B cell (primary cell): ENCODE results near the gene AGGF1. TPM values are rescaled to one million over a fixed set of nuclear protein-coding genes. Genes with fewer than 3 reads are reported as not detected.

ENCODE experiments used
- ATAC-seq: fragments of 200-7000 bp; cut with Tn5 transposase; one replicate; pipeline ENCODE4 v1.10.0; 2021; ENCODE audit warnings: low read depth, mild to moderate bottlenecking, moderate number of reproducible peaks, moderate library complexity
- CTCF ChIA-PET: fragments of 350-600 bp; sonication (Branson Sonifier 250); formaldehyde crosslinking; loops from one replicate; lab custom pipeline; 2021; ENCODE audit warnings: antibody characterized with exemption, inconsistent platforms; lab: Charles Lee
- POLR2A ChIA-PET: fragments of 350-600 bp; sonication (Branson Sonifier 250); formaldehyde crosslinking; loops from one replicate; lab custom pipeline; 2021; ENCODE audit warnings: antibody characterized with exemption; lab: Charles Lee
- DNase-seq: peaks from one replicate; pipeline ENCODE4 v3.0.0; 2013
- H2AFZ ChIP-seq: 2 replicates; pipeline ENCODE4 v1.6.1; 2012; ENCODE audit warnings: mild to moderate bottlenecking, low read depth, low read length; ENCODE audit not compliant: insufficient read depth, poor library complexity, severe bottlenecking
- H3K27ac ChIP-seq, 2 donors: 1 replicate in 1 of 2; 2 replicates in 1 of 2; pipeline ENCODE4 v1.5.1; 2012 to 2013; ENCODE audit warnings: low read length in 2 of 2, mild to moderate bottlenecking in 2 of 2, moderate library complexity in 1 of 2
- H3K27me3 ChIP-seq, 4 experiments: fragments of 200-600 bp in 1 of 4; sonication (generic) in 1 of 4; replicated peaks in 1 of 4; 1 replicate in 2 of 4; 2 replicates in 2 of 4; pipeline versions ENCODE4 v1.6.1 to v1.7.0; 2013 to 2016; ENCODE audit warnings: low read length in 3 of 4, mild to moderate bottlenecking in 2 of 4, mixed read lengths in 1 of 4, moderate library complexity in 1 of 4; ENCODE audit not compliant: insufficient read depth in 4 of 4, control insufficient read depth in 3 of 4; ENCODE audit errors: control extremely low read depth in 1 of 4
- H3K36me3 ChIP-seq, 2 experiments: replicated peaks in 1 of 2; 1 replicate in 1 of 2; 2 replicates in 1 of 2; pipeline versions ENCODE4 v1.6.1 to v1.7.1; 2013; ENCODE audit warnings: low read length in 1 of 2; ENCODE audit not compliant: insufficient read depth in 2 of 2, control insufficient read depth in 1 of 2; ENCODE audit errors: control extremely low read depth in 1 of 2, extremely low read depth in 1 of 2
- H3K4me1 ChIP-seq, 2 donors: fragments of 200-600 bp in 1 of 2; sonication (generic) in 1 of 2; 1 replicate in 1 of 2; 2 replicates in 1 of 2; pipeline versions ENCODE4 v1.5.1 to v1.6.1; 2013 to 2017; ENCODE audit warnings: low read length in 2 of 2; ENCODE audit not compliant: control insufficient read depth in 2 of 2, insufficient read depth in 2 of 2
- H3K4me2 ChIP-seq: replicated peaks from 2 replicates; pipeline ENCODE3; 2012; ENCODE audit warnings: mild to moderate bottlenecking, low read depth, low read length; ENCODE audit not compliant: poor library complexity, severe bottlenecking
- H3K4me3 ChIP-seq, 5 experiments: fragments of 200-600 bp in 1 of 5; sonication (generic) in 1 of 5; 1 replicate in 3 of 5; 2 replicates in 2 of 5; pipeline versions ENCODE4 v1.5.1 to v1.7.0; 2011 to 2016; ENCODE audit warnings: low read length in 4 of 5, mild to moderate bottlenecking in 4 of 5, low read depth in 2 of 5, control low read depth in 1 of 5, moderate library complexity in 1 of 5; ENCODE audit not compliant: insufficient read depth in 1 of 5; ENCODE audit errors: control extremely low read depth in 1 of 5, extremely low read depth in 1 of 5
- H3K79me2 ChIP-seq: fragments of 200-600 bp; sonication (generic); one replicate; pipeline ENCODE4 v1.6.0; 2016; ENCODE audit warnings: low read length; ENCODE audit not compliant: control insufficient read depth, insufficient read depth
- H3K9ac ChIP-seq: fragments of 200-600 bp; sonication (generic); 2 replicates; pipeline ENCODE4 v1.6.1; 2017; ENCODE audit warnings: mild to moderate bottlenecking, low read length, moderate library complexity
- H3K9me3 ChIP-seq, 3 donors: one replicate each; pipeline versions ENCODE4 v1.6.1 to v1.7.1; 2013; ENCODE audit warnings: low read length in 2 of 3; ENCODE audit not compliant: control insufficient read depth in 2 of 3, insufficient read depth in 1 of 3; ENCODE audit errors: control extremely low read depth in 1 of 3
- H4K20me1 ChIP-seq: 2 replicates; pipeline ENCODE4 v1.6.0; 2012; ENCODE audit warnings: mild to moderate bottlenecking, low read length; ENCODE audit not compliant: insufficient read depth, control insufficient read depth, poor library complexity, severe bottlenecking
- H3K27ac Mint-ChIP-seq: one replicate; pipeline ENCODE4 v1.8.0; 2021; ENCODE audit warnings: mixed read lengths
- H3K27me3 Mint-ChIP-seq: one replicate; pipeline ENCODE4 v1.8.0; 2021; ENCODE audit warnings: mixed read lengths
- H3K4me1 Mint-ChIP-seq: one replicate; pipeline ENCODE4 v1.8.0; 2021; ENCODE audit warnings: mixed read lengths
- H3K4me3 Mint-ChIP-seq: one replicate; pipeline ENCODE4 v1.8.0; 2021; ENCODE audit warnings: mixed read lengths
- H3K9me3 Mint-ChIP-seq: one replicate; pipeline ENCODE4 v1.8.0; 2022; ENCODE audit warnings: mixed read lengths; ENCODE audit not compliant: insufficient read depth
- CTCF ChIP-seq: fragments of 200-600 bp; IDR thresholded peaks from one replicate; pipeline ENCODE4 v1.8.0; 2022; ENCODE audit warnings: antibody characterized with exemption, mild to moderate bottlenecking
- EZH2 ChIP-seq: IDR thresholded peaks from 2 replicates; pipeline ENCODE4 v1.6.1; 2012; ENCODE audit warnings: borderline replicate concordance, low read depth, mild to moderate bottlenecking, moderate library complexity, low read length; ENCODE audit not compliant: insufficient read depth, poor library complexity, severe bottlenecking
- WGBS: methylation state at CpG from one replicate; pipeline ENCODE4 v1.1.5; 2013; ENCODE audit warnings: missing lambda C conversion rate; ENCODE audit not compliant: insufficient coverage; 5-methylcytosine and 5-hydroxymethylcytosine counted together
- intact Hi-C: fragments of 100-400 bp; cut with micrococcal nuclease; formaldehyde crosslinking; loops from one replicate; pipeline ENCODE4 v1.10.0; 2022
- polyA plus RNA-seq: library from polyadenylated mRNA; depleted of rRNA; stranded (reverse); fragments of >200 nt; gene quantifications from 2 replicates; pipeline ENCODE4 v1.2.3, GENCODE V29; 2012
- total RNA-seq, 2 donors: library from RNA; stranded (reverse); fragments of 120-200 nt in 1 of 2; gene quantifications; 1 replicate in 1 of 2; 2 replicates in 1 of 2; pipeline versions ENCODE4 v1.2.3 to v1.2.4, GENCODE V29; 2013 to 2022

The AGGF1 gene
- total and polyA plus RNA-seq, 2 donors (not counting 1 experiment from before 2014, with no cell fraction given), result 9.3 to 25.6 TPM

GRCh38 chr5:77046416-77047073, 16.3 kb downstream of the AGGF1 start:
- Mint-ChIP-seq H3K4me3 (no peak overlapping the region), H3K9me3 (no peaks in the 10 kb centered on the region), H3K27ac (no peak overlapping the region), H3K27me3 (no peaks in the 10 kb centered on the region), H3K4me1 (no peaks in the 10 kb centered on the region)
- WGBS, result no CpG with 5 or more reads among the region's 1 CpG
- Histone ChIP-seq H3K9me3 (no peaks in the 10 kb centered on the region), H3K4me1 (no peaks in the 10 kb centered on the region), H4K20me1 (no peaks in the 10 kb centered on the region), H3K27ac (no peak overlapping the region), H2AFZ (no peak overlapping the region), H3K79me2 (no peaks in the 10 kb centered on the region), H3K9ac (no peak overlapping the region), H3K4me2 (no peak overlapping the region), H3K27me3 (no peaks in the 10 kb centered on the region), H3K4me3 (no peak overlapping the region), H3K36me3 (peaks cover 2 to 30% of the 10 kb centered on the region in 2 experiments)
- CTCF ChIA-PET, result no interaction called here
- POLR2A ChIA-PET, result no interaction called here
- TF ChIP-seq CTCF, result no peak
- TF ChIP-seq EZH2, result no peak
- ATAC-seq, result no peak
- no peak for DNase-seq
- intact Hi-C loops, result no loop called here

GRCh38 chr5:77064040-77064439, 33.8 kb downstream of the AGGF1 start:
- intact Hi-C loops, result no loop called here

More at GRCh38 chr5:77064040-77064439, 33.8 kb downstream of the AGGF1 start:
- POLR2A ChIA-PET, result no interaction called here
- TF ChIP-seq CTCF (no peak), EZH2 (no peak)
- H3K4me3 Mint-ChIP-seq, result no peak overlapping the region
- Histone ChIP-seq H3K27me3 (no peaks in the 10 kb centered on the region), H3K4me3 (no peak overlapping the region), H3K4me2 (no peak overlapping the region), H3K36me3 (peaks cover 10 to 61% of the 10 kb centered on the region in 2 experiments), H3K4me1 (no peaks in the 10 kb centered on the region), H2AFZ (no peak overlapping the region), H4K20me1 (no peaks in the 10 kb centered on the region), H3K79me2 (no peaks in the 10 kb centered on the region), H3K9ac (no peak overlapping the region), H3K27ac (no peak overlapping the region), H3K9me3 (no peaks in the 10 kb centered on the region)
- H3K27ac Mint-ChIP-seq, result no peak overlapping the region
- ATAC-seq (no peak), DNase-seq (no peak)
- WGBS, result no CpG with 5 or more reads among the region's 3 CpGs
- no peaks in the 10 kb centered on the region for H3K9me3 Mint-ChIP-seq
- CTCF ChIA-PET, result no interaction called here
- H3K4me1 Mint-ChIP-seq, result no peaks in the 10 kb centered on the region
- no peaks in the 10 kb centered on the region for H3K27me3 Mint-ChIP-seq
